HepG2 (cell line): Measurements from ENCODE around the gene LAIR1. TPM values are rescaled to one million over a fixed set of nuclear protein-coding genes. Genes with fewer than 3 reads are reported as not detected.

Experiments used
- ATAC-seq: fragments of 200-7000 bp; cut with Tn5 transposase; 3 replicates; pipeline ENCODE4 v1.9.1; 2020; ENCODE audit warnings: mild to moderate bottlenecking, moderate library complexity
- BruUV-seq: library from RNA; stranded (reverse); fragments of 400-500 nt; replicated peaks from 2 replicates; lab custom pipeline; 2021; lab: Mats Ljungman, UMichigan
- CTCF ChIA-PET: fragments of 300-600 bp; formaldehyde crosslinking; extraction: SDS; loops from one replicate; lab custom pipeline; 2021; ENCODE audit warnings: low total read pairs, inconsistent platforms, low intra/inter-chr PET ratio; lab: Yijun Ruan, JAX
- POLR2A ChIA-PET: fragments of 350-600 bp; sonication (Branson Sonifier 250); formaldehyde crosslinking; loops from one replicate; lab custom pipeline; 2020; ENCODE audit warnings: antibody characterized with exemption, inconsistent platforms; lab: Yijun Ruan, JAX
- DNase-seq: peaks from one replicate; pipeline ENCODE4 v3.0.0-alpha.2; 2015; ENCODE audit warnings: low spot score
- FAIRE-seq: peaks from 3 replicates; lab custom pipeline; 2011; peaks lifted over from hg19 to GRCh38; lab: Jason Lieb, UNC
- H2AFZ ChIP-seq: one replicate; pipeline ENCODE4 v1.6.1; 2011; ENCODE audit warnings: low read length, inconsistent platforms
- H3K27ac ChIP-seq: fragments of 300-600 bp; 3 replicates; pipeline ENCODE4 v1.8.0; 2011; ENCODE audit warnings: mixed run types, mild to moderate bottlenecking, mixed read lengths, low read length, inconsistent platforms; ENCODE audit not compliant: insufficient read depth; ENCODE audit errors: extremely low read length
- H3K27me3 ChIP-seq, 2 experiments: fragments of 200-600 bp in 1 of 2; 2 replicates in 1 of 2; 3 replicates in 1 of 2; pipeline versions ENCODE4 v1.6.0 to v1.8.0; 2011; ENCODE audit warnings: low read length in 2 of 2, mild to moderate bottlenecking in 2 of 2, moderate library complexity in 2 of 2, inconsistent platforms in 1 of 2; ENCODE audit not compliant: insufficient read depth in 2 of 2, control insufficient read depth in 1 of 2
- H3K36me3 ChIP-seq, 2 experiments: fragments of 200-600 bp in 1 of 2; replicated peaks in 1 of 2; 2 replicates in 1 of 2; 3 replicates in 1 of 2; pipeline versions ENCODE4 v1.5.1 to v1.8.0; 2011; ENCODE audit warnings: low read length in 2 of 2, inconsistent platforms in 1 of 2; ENCODE audit not compliant: insufficient read depth in 2 of 2, control insufficient read depth in 1 of 2
- H3K4me1 ChIP-seq: 2 replicates; pipeline ENCODE4 v1.5.1; 2012; ENCODE audit warnings: low read length, inconsistent platforms; ENCODE audit not compliant: insufficient read depth
- H3K4me2 ChIP-seq: 2 replicates; pipeline ENCODE4 v1.6.0; 2011; ENCODE audit warnings: low read depth, low read length, inconsistent platforms
- H3K4me3 ChIP-seq, 3 experiments: fragments of 200-600 bp in 1 of 3; sonication (generic), shearing (Covaris generic) in 1 of 3; replicated peaks in 1 of 3; 2 replicates each; pipeline ENCODE4 v1.5.1; 2011 to 2016; ENCODE audit warnings: low read length in 3 of 3, inconsistent platforms in 2 of 3, low read depth in 2 of 3, mild to moderate bottlenecking in 2 of 3, control low read depth in 1 of 3, mixed read lengths in 1 of 3; ENCODE audit not compliant: insufficient read depth in 1 of 3
- H3K79me2 ChIP-seq: one replicate; pipeline ENCODE4 v1.6.1; 2011; ENCODE audit warnings: low read length, inconsistent platforms; ENCODE audit not compliant: insufficient read depth
- H3K9ac ChIP-seq: 2 replicates; pipeline ENCODE4 v1.6.0; 2011; ENCODE audit warnings: mild to moderate bottlenecking, low read depth, low read length, inconsistent platforms; ENCODE audit not compliant: insufficient read depth
- H3K9me3 ChIP-seq: 2 replicates; pipeline ENCODE4 v1.5.1; 2012; ENCODE audit warnings: mild to moderate bottlenecking, low read length
- H4K20me1 ChIP-seq: 2 replicates; pipeline ENCODE4 v1.6.0; 2011; ENCODE audit warnings: inconsistent platforms, mild to moderate bottlenecking, low read length, moderate library complexity; ENCODE audit not compliant: insufficient read depth
- ATF7-NPFF ChIP-seq: sonication (generic); formaldehyde crosslinking; IDR thresholded peaks from 2 replicates; pipeline ENCODE4 v1.8.1; 2023; ENCODE audit warnings: mild to moderate bottlenecking, low read depth, missing genetic modification reagents, moderate library complexity
- BRCA1 ChIP-seq: sonication (generic); formaldehyde crosslinking; IDR thresholded peaks from 2 replicates; pipeline ENCODE4 v1.4.0; 2020; ENCODE audit warnings: missing genetic modification reagents
- HOXA9 ChIP-seq: sonication (generic); formaldehyde crosslinking; IDR thresholded peaks from 2 replicates; pipeline ENCODE4 v1.8.1; 2022; ENCODE audit warnings: missing genetic modification reagents, mild to moderate bottlenecking, moderate library complexity, borderline replicate concordance
- SATB2 ChIP-seq: sonication (generic); formaldehyde crosslinking; IDR thresholded peaks from 2 replicates; pipeline ENCODE4 v1.5.0; 2020; ENCODE audit warnings: missing genetic modification reagents
- SCMH1 ChIP-seq: sonication (generic); formaldehyde crosslinking; IDR thresholded peaks from 2 replicates; pipeline ENCODE4 v1.9.0; 2021; ENCODE audit warnings: missing genetic modification reagents, mild to moderate bottlenecking, borderline replicate concordance
- TAF15 ChIP-seq: fragments of 200-400 bp; formaldehyde crosslinking; IDR thresholded peaks from one replicate; pipeline ENCODE4 v1.6.1; 2018; ENCODE audit warnings: mild to moderate bottlenecking, low read depth, low read length; ENCODE audit not compliant: poor library complexity, severe bottlenecking
- THYN1 ChIP-seq: sonication (generic); formaldehyde crosslinking; IDR thresholded peaks from 2 replicates; pipeline ENCODE4 v1.8.1; 2023; ENCODE audit warnings: low read depth, mild to moderate bottlenecking, moderate library complexity, missing genetic modification reagents, borderline replicate concordance
- ZSCAN29 ChIP-seq: sonication (generic); formaldehyde crosslinking; conservative IDR thresholded peaks from 2 replicates; pipeline ENCODE4 v1.4.0; 2020; ENCODE audit warnings: mild to moderate bottlenecking, missing genetic modification reagents
- ZZZ3 ChIP-seq: sonication (generic); formaldehyde crosslinking; IDR thresholded peaks from 2 replicates; pipeline ENCODE4 v1.4.0; 2020; ENCODE audit warnings: missing genetic modification reagents, mild to moderate bottlenecking, borderline replicate concordance
- WGBS: methylation state at CpG from one replicate; pipeline ENCODE4 v1.1.6; 2017; ENCODE audit warnings: low lambda C conversion rate; 5-methylcytosine and 5-hydroxymethylcytosine counted together
- in situ Hi-C: cut with HindIII; loops from 2 replicates; pipeline ENCODE4 v1.10.0; 2017; ENCODE audit warnings: low pct_unique_long_range_greater_than_20kb; ENCODE audit not compliant: extremely low pct_ligation_motif_present
- intact Hi-C: fragments of 100-400 bp; cut with micrococcal nuclease; formaldehyde crosslinking; loops from one replicate; pipeline ENCODE4 v1.10.0; 2022; ENCODE audit not compliant: unreplicated experiment
- polyA plus RNA-seq, 8 experiments: library from polyadenylated mRNA; depleted of rRNA in 3 of 8; stranded (reverse) in 7 of 8; unstranded in 1 of 8; fragments of >200 nt; fragmentation: Illumina TruSeq in 4 of 8; extraction: Trizol in 4 of 8; gene quantifications; 2 replicates each; pipeline versions ENCODE4 v1.2.1 to v1.2.3, GENCODE V29; 2011 to 2016; ENCODE audit warnings: low read depth in 4 of 8, missing spikeins in 1 of 8, mixed read lengths in 1 of 8; ENCODE audit not compliant: insufficient read depth in 1 of 8
- total RNA-seq, 5 experiments: library from RNA; depleted of rRNA; stranded (reverse); fragments of >200 nt; fragmentation: Illumina TruSeq; extraction: Trizol; gene quantifications; 2 replicates each; pipeline ENCODE4 v1.2.3, GENCODE V29; 2016; ENCODE audit warnings: low read depth in 1 of 5
- TF ChIP-seq, protein P1 (sequence below): sonication (generic); formaldehyde crosslinking; IDR thresholded peaks from 2 replicates; pipeline ENCODE4 v1.4.0; 2020; ENCODE audit warnings: missing genetic modification reagents, borderline replicate concordance
- TF ChIP-seq, protein P2 (sequence below): sonication (generic); formaldehyde crosslinking; conservative IDR thresholded peaks from 2 replicates; pipeline ENCODE4 v1.8.0; 2022; ENCODE audit warnings: mild to moderate bottlenecking, moderate library complexity, missing genetic modification reagents

LAIR1 gene
- total and polyA plus RNA-seq, 2 of the 13 experiments (the other 11 are each of a cell fraction or from before 2014, with no cell fraction given): 0.75 to 1.2 TPM

- intact Hi-C loops: loop anchor here (5.0 kb wide), 1 partner anchor 41 kb away; no protein-coding TSS in a partner anchor
- ChIA-PET CTCF (no interaction called here), POLR2A (no interaction called here)
- FAIRE-seq: no peak
- Histone ChIP-seq H3K27me3 (peaks cover 0 to 7% of the 10 kb centered on the region in 2 experiments; a peak in 2 of 5 replicates), H4K20me1 (no peaks in the 10 kb centered on the region), H3K4me3 (no peak overlapping the region), H3K79me2 (no peaks in the 10 kb centered on the region), H3K27ac (no peak overlapping the region), H3K4me1 (no peaks in the 10 kb centered on the region), H3K9ac (no peak overlapping the region), H3K36me3 (no peaks in the 10 kb centered on the region), H2AFZ (no peak overlapping the region), H3K9me3 (no peaks in the 10 kb centered on the region), H3K4me2 (no peak overlapping the region)
- BruUV-seq: no TSS peak
- DNase-seq: no peak
- 15% methylated on average over 2 of the region's 2 CpGs for WGBS
- TF ChIP-seq SATB2 (CRISPR knock-in tag) (no peak), SCMH1 (no peak), ZSCAN29 (CRISPR knock-in tag) (no peak), BRCA1 (CRISPR knock-in tag) (no peak), ATF7-NPFF (CRISPR knock-in tag) (no peak), ZZZ3 (CRISPR knock-in tag) (no peak), THYN1 (CRISPR knock-in tag) (no peak)
- in situ Hi-C loops: no loop called here
- no peak for ATAC-seq
These were observed 13.3 kb downstream of the LAIR1 start for GRCh38 chr19:54351474-54351873.

DNA sequence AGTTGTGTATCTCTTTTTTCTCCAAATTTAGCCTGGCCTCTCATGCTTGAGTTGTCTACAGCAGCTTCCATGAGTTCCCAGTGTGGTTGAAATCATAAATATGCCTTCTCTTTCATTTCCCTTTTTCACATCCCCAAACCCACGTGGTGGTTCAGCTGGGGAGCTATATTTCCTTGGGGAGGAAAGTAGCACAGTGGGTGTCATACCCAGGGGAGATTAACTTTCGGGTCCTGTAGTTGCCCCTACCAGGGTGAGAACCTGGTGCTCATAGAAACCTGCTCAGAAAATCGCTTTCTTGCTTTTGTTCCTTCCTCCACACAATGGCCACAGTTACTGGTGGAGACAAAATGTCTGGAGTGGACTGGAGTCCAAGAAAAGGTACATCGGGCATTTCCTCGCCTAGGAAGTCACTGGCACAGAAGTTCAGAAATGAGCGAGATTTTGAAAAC lies 18.8 kb downstream of the LAIR1 start:
- H3K79me2 ChIP-seq: no peaks in the 10 kb centered on the region
- ATAC-seq (no peak), FAIRE-seq (no peak), DNase-seq (no peak)
- no peaks in the 10 kb centered on the region for H4K20me1 ChIP-seq
- H3K4me3 ChIP-seq: no peak overlapping the region
- no peaks in the 10 kb centered on the region for H3K36me3 ChIP-seq
- no peak overlapping the region for H3K4me2 ChIP-seq
- H3K27ac ChIP-seq: no peak overlapping the region
- H3K4me1 ChIP-seq: peaks cover 8% of the 10 kb centered on the region
- H3K9me3 ChIP-seq: no peaks in the 10 kb centered on the region
- intact Hi-C loops (no loop called here), in situ Hi-C loops (no loop called here)
- 56% methylated on average over 6 of the region's 6 CpGs for WGBS
- no peak overlapping the region for H3K9ac ChIP-seq
- no TSS peak for BruUV-seq
- ChIA-PET POLR2A (no interaction called here), CTCF (no interaction called here)
- peaks cover 2 to 12% of the 10 kb centered on the region in 2 experiments; a peak in 3 of 5 replicates for H3K27me3 ChIP-seq
- H2AFZ ChIP-seq: no peak overlapping the region
- no peak for TF ChIP-seq HOXA9 (CRISPR knock-in tag)
- TF ChIP-seq, protein P1, sequence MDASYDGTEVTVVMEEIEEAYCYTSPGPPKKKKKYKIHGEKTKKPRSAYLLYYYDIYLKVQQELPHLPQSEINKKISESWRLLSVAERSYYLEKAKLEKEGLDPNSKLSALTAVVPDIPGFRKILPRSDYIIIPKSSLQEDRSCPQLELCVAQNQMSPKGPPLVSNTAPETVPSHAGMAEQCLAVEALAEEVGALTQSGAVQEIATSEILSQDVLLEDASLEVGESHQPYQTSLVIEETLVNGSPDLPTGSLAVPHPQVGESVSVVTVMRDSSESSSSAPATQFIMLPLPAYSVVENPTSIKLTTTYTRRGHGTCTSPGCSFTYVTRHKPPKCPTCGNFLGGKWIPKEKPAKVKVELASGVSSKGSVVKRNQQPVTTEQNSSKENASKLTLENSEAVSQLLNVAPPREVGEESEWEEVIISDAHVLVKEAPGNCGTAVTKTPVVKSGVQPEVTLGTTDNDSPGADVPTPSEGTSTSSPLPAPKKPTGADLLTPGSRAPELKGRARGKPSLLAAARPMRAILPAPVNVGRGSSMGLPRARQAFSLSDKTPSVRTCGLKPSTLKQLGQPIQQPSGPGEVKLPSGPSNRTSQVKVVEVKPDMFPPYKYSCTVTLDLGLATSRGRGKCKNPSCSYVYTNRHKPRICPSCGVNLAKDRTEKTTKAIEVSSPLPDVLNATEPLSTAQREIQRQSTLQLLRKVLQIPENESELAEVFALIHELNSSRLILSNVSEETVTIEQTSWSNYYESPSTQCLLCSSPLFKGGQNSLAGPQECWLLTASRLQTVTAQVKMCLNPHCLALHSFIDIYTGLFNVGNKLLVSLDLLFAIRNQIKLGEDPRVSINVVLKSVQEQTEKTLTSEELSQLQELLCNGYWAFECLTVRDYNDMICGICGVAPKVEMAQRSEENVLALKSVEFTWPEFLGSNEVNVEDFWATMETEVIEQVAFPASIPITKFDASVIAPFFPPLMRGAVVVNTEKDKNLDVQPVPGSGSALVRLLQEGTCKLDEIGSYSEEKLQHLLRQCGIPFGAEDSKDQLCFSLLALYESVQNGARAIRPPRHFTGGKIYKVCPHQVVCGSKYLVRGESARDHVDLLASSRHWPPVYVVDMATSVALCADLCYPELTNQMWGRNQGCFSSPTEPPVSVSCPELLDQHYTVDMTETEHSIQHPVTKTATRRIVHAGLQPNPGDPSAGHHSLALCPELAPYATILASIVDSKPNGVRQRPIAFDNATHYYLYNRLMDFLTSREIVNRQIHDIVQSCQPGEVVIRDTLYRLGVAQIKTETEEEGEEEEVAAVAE (CRISPR knock-in tag): no peak
- no peak for TF ChIP-seq TAF15
- TF ChIP-seq, protein P2, sequence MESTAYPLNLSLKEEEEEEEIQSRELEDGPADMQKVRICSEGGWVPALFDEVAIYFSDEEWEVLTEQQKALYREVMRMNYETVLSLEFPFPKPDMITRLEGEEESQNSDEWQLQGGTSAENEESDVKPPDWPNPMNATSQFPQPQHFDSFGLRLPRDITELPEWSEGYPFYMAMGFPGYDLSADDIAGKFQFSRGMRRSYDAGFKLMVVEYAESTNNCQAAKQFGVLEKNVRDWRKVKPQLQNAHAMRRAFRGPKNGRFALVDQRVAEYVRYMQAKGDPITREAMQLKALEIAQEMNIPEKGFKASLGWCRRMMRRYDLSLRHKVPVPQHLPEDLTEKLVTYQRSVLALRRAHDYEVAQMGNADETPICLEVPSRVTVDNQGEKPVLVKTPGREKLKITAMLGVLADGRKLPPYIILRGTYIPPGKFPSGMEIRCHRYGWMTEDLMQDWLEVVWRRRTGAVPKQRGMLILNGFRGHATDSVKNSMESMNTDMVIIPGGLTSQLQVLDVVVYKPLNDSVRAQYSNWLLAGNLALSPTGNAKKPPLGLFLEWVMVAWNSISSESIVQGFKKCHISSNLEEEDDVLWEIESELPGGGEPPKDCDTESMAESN (CRISPR knock-in tag): no peak
